HG03575 (cell line): ENCODE data around the gene ALOX5AP.

Experiments used
- ATAC-seq: cut with Tn5 transposase; IDR thresholded peaks from one replicate; pipeline ENCODE4 v1.9.1; 2021; ENCODE audit not compliant: unreplicated experiment, insufficient number of reproducible peaks, low FRiP score; ENCODE audit errors: extremely low read depth

Gene ALOX5AP

DNA sequence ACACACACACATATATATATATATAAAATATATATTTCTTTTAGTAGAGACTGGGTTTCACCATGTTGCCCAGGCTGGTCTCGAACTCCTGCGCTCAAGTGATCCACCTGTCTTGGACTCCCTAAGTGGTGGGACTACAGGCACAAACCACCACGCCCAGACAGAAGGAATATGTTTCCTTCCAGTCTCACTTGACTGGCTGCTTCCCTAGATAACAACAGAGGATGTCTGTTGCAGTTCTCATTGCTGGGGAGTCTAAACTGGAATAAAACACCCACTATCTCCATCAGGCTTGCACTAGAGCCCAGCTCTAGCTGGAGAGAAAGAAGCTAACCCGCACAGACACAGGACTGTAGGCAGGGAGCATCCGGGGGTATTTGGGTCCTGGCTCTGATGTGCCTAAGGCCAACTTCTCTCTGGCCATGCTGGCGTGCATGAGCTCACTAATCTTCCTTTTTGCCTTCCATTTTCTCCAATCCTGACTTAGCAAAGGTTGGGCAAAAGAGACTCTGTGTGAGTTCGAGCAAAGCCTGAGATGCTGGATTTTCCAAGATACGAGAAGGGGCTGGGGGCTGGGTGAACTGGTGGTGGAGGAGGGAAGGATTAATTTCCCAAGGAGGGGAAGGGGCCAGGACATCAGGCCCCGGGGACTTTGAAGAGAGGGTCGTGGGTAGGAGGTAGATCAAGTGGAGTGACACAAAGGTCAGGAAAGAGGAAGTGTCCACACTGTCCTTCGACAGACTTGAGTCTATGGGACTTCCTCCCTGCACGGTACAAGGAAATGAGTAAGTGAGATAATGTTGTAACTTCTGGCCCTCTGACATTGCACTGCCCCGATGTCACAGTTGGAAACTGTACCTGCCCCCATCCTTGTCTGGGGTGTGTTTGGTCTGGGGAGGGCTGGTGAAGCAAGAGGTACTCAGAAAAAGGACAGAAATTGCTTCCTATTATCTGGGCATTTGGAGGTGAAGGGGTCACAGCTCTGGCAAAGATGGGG lies 22.5 kb upstream of the ALOX5AP start:
- no peak for ATAC-seq

DNA sequence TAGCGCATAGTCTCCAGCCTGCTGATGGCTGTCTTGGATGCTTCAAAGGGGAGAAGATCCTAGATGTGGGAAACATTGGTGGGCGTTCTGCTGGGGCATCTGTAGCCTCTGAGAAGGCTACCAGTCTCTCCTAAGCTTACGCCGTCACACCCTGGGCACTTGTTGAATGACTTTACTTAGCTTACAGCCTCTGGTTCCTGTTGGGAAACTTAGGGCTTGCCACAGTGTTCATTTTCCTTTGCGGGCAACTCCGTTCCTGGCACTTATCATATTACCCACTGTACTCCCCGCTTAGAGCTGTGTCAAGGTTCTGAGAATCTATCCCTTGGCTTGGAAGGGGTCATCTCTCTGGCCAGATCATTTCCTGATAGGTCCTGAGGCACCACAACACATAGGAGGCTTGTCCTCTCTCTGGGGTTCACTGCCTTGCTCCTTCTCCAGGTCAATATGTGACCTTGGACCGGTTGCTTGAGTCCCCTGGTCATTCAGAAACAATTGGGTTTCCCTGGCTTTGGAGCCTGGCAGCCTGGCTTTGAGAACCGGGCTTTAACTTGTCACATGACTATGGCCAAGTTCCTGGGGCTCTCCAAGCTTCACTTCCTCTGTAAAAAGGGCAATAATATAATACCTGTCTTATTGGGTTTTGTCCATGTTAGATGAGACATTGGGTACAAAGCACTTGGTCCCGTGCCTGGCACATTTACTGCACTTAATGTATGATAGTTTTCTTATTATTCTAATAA lies 20.5 kb upstream of the ALOX5AP start:
- no peak for ATAC-seq

DNA sequence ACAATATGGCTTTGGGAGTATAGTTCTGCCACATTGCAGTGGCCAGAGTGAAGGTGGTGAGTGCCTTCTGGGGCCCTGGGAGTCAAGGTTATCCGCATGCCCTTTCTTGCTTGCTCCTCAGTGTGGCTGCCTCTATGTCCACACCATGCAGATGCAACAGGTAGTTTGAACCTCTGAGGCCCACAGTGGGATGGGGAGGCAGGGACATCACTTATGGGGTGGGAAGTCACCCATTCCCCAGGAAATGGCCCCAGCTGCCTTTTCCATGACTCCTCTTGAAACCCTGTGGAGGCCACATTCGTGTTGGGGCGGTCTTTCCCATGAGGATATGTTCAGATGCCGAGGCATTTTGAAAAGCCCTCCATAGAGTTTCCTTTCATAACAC lies 20.0 kb upstream of the ALOX5AP start:
- no peak for ATAC-seq

DNA sequence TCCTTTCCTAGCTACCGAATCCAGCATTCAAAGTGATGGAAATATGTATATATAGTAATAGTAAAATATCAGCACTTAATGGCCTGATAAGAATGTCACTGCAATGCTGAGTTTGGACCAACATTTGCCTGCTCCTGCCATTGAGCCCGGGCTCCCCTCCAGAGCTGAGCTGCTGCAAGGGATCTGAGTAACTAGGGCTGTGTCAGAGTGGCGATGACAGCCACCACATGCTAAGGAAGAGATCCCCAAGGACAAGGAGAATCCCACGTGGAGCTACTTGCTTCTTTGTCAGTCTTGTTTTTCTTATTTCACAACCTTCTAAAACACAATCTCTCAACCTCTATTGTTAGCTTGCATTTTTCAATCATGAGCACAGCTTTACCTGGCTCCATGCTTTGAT lies 19.5 kb upstream of the ALOX5AP start:
- ATAC-seq, result no peak

DNA sequence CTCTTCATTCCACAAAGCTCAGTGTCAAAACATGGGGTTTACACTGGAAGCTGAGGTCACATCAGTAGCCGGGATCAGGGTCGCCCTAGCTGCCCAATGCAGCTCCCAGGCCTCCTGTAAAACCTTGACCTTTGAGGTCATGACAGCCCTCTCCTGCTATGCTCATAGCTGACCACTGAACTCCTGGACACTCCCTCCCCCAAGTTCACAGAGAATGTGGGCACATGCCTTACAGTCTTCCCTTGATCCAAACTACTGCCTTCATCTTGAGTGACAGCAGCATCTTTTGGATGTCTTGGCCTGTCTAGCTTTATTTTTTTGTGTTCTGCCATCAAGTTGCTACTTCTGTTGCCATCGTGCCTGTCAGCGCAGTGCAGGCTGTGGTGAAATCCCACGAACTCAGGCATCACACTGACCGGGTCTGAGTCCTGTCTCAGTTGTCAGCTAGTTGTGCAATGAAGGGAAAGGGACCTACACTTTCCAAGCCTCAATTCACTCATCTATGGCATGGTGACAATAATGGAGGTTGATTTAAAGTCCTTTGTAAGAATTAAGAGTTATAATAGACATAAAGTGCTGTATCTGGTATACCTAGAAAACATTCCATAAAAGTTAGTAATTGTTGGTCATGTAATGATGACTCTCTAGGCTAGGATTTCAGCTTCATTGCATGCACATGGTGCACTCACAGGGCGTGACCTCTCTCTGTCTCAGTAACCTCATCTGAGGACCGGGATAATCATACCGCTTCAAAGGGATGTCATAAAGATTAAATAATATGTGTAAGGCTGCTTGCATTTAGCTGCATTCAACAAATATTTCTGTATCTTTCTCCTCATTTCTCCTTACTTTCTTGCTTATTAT lies 16.4 kb upstream of the ALOX5AP start:
- ATAC-seq, result no peak

DNA sequence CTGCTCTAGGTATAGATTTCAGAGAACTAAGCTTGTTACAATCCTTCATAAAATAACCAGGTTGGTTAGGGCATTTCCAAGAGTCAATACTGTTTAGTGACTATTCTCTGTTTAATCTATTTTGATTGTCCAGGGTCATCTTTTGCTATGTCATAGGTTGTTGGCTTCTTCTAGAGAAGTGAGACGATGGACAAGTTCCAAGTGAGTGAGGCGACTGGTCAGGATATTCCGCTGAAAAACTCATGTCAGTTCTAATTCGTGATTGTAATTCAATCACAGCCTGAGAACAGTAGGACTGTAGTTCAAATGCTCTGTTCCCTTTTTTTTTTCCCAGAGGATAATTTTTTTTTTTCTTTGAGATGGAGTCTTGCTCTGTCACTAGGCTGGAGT lies 15.8 kb upstream of the ALOX5AP start:
- no peak for ATAC-seq

DNA sequence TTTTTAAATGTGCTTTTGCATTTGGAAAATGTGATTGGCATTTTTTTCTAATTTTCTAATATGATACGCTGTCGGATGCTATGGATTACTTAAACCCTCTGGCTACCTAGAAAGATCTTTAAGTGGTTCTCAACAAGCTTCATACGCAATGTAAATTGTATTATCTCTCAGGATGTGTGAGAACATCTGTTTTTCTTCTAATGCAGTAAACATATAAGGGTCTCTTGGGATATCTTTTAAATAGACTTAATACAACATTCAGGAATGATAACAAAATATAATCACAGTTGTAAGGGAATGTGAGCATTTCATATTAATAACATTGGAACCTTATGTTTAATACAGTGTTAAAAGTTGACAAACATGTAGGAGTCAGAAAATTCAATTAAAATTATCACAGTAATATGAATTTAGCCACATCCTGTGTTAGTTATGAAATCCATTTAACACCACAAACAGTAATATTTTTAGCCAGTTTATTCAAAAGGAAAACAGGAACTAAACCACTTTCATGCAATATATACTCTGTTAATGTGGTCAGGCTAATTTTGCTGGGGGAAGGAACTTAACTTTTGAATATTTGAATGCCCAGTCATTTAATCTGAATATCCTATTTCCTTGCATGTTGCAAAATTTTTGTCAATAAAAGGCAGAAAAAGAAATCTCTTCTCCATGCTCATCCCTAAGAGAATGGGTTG lies 15.0 kb upstream of the ALOX5AP start:
- ATAC-seq, result no peak

DNA sequence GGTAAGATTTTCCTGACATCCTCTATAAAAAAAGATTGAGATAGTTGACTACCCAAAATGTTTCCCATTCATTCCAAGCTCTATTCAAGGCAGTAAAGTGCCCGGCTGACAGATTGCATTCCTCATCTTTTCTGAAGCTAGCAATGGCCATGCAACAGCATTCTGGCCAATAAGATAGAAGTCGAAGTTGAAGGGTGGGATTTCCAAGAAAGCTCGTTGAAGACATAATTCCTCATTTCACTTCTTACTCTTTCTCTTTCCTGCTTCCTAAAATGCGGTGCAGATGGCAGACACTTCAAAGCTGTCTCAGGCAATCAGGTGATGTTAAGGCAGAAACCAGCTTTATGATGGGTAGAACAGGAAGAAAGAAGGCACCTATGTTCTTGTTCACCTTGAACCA lies 13.4 kb upstream of the ALOX5AP start:
- ATAC-seq, result no peak

DNA sequence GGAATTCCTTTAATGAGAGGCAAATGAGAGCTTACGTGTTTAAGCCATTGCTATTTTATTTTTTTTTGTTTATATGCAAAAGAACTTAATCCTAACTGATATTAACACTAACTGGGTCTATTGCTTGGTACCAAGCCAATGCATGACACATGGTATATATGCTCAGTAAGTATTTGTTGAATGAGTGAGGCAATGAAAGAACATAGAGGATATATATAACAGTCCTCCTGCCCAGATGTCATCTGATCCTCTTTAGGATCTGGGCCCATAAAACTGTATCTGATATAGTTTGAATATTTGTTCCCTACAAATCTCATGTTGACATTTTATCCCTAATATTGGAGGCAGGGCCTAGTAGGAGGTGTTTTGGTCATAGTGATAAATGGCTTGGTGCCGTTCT lies 13.0 kb upstream of the ALOX5AP start:
- no peak for ATAC-seq

DNA sequence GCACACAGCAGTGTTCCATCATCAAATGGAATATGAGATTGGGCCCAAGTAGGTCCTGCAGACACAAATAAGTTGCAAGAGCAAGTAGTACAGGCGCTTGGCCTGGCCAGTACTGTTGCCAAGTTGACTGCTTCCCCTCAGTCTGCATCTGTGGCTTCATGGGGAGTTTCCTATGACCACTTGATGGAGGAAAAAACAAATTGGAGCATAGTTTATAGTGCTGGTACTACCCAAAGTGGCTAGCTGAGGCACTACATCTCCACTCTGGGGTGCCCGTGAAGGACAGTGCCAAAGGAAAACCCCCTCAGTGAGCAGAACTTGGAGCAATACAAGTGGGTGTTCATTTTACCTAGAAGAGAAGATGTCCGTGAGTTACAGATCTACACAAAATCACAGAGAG lies 10.6 kb upstream of the ALOX5AP start:
- ATAC-seq, result no peak

DNA sequence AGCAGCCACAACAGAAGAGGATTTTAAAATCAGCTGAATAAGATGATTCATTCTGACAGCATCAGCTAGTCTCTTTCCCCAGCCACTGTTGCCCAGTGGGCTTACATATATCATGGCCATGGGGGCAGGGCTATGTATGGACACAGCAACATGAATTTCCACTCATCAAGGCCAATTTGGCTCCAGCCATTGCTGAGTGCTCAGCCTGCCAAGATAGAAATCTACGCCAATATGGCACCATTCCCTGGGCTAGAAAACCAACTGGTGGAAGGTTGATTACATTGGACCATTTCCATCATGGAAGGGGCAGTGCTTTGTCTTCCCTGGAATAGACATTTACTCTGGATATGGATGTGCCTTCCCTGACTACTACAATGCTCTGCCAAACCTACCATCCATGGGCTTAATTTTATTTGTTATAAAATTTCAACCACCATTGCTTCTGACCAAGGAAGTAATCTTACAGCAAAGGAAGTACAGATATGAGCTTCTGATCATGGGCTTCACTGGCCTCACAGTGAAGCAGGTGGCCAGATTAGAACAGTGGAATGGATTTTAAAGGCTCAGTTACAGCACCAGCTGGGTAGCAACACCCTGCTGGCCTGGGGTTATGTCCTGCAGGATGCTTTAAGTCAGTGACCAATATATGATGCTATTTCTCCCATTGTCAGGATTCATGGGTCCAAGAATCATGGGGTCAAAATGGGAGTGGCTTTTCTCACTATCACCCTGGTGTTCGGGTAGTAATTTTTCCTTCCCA lies 9.8 kb upstream of the ALOX5AP start:
- no peak for ATAC-seq

DNA sequence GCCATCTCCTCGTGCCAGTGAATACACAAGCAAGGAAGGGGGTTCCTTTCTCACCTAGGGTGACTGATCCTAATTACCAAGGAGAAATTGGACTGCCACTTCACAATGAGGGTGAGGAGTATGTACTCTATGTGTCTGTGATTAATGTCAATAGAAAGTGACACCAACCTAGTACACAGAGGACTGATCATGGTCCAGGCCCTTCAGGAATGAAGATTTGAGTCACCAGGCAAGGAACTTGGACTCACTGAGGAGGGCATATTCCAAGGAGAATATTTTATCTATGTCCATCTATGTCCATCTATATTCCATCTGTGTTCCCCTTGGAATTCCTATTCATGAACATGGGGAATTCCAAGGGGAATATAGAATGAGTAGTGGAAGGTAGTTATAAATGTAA lies 9.2 kb upstream of the ALOX5AP start:
- no peak for ATAC-seq

DNA sequence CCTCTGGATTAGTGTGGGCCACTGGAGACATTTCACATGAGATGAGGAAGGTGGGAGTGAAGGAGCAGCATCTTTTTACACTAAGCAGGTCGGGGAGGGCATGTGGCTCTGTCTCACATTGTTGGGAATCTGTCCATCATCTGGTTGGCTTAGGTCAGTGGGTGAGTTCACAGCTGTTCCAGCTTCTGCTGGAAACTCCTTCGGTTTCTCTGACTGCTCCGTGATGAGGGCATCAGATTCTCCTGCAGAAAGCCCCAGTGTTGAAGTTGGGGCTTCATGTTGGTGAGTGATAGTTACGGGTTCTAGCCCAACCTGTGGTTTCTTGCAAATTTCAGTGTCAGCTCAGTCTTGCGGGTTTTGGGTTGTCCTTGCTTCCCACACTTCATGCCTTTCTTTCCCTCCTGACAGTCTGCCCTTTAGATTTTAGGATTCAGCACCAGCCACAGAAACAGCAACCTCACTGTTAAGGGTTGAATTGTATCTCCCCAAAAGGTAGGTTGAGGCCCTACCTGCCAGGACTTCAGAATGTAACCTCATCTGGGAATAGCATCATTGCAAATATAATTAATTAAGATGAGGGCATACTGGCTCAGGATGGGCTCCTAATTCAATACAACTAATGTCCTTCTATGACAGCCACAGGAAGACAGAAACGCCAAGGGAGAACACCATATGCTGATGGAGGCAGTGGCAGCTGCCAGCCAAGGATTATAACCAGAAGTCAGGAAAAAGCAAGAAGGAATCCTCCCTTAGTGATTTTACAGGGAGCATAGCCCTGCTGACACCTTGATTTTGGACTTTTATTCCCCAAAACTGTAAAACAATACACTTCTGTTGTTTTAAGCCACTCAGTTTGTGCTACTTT lies 7.6 kb upstream of the ALOX5AP start:
- no peak for ATAC-seq

DNA sequence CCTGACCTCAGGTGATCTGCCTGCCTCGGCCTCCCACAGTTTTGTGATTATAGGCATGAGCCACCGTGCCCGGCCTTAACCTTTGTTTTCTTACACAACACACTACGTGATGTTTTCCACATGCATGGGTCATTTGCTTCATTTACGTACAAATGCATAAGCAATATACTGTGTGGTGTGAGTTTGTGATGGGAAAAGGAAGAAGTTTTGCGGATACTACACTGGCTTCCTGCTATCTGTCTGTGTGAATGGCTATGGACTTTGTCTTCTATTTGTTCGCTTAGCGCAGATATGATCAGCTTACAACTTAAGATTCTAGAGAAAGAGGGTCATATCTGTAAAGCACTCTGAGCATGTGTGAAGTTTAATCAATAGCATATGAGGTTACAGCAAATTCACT lies 5.5 kb upstream of the ALOX5AP start:
- no peak for ATAC-seq

DNA sequence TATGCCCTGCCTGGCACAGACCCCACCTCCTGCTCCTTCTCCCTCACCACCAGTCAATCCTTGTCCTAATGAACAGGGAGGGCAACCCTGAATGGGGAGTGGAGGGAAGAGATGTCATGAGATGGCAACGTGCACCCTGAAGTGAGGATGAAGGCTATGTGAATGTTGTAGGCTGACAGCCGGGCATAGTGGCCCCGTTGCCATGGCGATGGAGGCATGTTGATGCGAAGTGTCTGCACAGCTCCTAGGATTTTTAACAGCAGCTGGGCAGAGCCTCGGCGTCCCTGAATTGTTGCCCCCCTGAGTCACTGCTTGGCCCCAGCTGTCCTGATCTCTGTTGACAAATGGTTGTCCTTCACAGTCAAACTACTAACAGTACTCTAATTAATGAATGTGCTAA lies 4.8 kb upstream of the ALOX5AP start:
- no peak for ATAC-seq

DNA sequence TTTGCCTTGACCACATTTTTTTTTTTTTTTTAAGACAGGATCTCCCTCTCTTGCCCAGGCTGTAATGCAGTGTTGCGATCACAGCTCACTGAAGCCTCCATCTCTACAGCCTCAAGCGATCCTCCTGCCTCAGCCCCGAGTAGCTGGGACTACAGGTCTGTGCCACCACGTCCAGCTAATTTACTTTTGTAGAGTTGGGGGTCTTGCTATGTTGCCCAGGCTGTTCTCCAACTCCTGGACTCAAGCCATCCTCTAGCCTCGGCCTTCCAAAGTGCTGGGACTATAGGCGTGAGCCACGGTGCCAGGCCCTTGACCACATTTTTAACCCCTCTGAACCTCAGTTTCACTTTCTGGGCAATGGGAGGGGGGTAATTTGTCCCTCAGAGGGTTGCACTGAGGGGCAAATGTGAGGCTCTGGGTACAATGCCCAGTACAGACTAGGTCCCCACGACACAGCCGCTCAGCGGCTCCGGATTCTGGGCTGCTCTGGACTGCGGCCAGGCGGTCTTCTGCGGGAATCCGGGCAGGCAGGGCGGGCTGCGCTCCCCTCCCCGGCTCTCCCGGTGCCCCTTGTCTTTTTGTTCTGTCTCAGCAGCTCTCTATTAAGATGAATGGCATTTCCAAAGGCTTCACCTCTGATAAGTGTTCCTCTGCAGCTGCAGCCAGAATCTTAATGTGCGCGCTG lies 3.8 kb upstream of the ALOX5AP start:
- ATAC-seq, result no peak

DNA sequence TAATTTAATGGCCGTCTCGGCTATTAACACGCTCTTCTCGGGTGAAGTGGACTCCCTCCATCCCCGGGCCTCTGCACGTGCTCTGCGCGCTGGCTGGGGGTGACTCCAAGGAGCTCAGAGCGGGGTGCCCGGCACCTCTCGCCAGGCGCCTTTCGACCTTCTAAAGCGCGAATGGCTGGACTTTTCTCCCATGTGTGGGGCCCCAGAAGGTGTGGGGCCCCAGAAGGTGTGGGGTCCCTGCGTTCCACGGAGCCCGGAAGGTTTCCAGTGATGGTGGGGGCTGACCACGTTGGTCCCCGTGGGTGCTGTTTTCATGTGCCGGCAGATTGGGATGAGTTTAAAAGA lies 3.3 kb upstream of the ALOX5AP start:
- ATAC-seq, result no peak
